PC-3 (cell line): ENCODE data around the gene CLDN19. TPM values are rescaled to one million over a fixed set of nuclear protein-coding genes. Genes with fewer than 3 reads are reported as not detected.

ENCODE experiments used
- ATAC-seq: fragments of 200-7000 bp; cut with Tn5 transposase; 2 replicates; pipeline ENCODE4 v1.9.1; 2020; ENCODE audit warnings: mild to moderate bottlenecking, moderate library complexity
- BruUV-seq: library from RNA; stranded (reverse); fragments of 400-500 nt; replicated peaks from 2 replicates; lab custom pipeline; 2021; lab: Mats Ljungman, UMichigan
- CTCF ChIA-PET: fragments of 300-600 bp; sonication (Branson Sonifier 250); formaldehyde crosslinking; loops from one replicate; lab custom pipeline; 2022; ENCODE audit warnings: antibody characterized with exemption; lab: Charles Lee
- POLR2A ChIA-PET: fragments of 300-600 bp; sonication (Branson Sonifier 250); formaldehyde crosslinking; loops from one replicate; lab custom pipeline; 2022; ENCODE audit warnings: antibody characterized with exemption; ENCODE audit not compliant: unreplicated experiment; lab: Charles Lee
- DNase-seq: peaks from one replicate; pipeline ENCODE4 v3.0.0-alpha.2; 2015
- H2AFZ ChIP-seq: fragments of 300-600 bp; sonication (generic); 2 replicates; pipeline ENCODE4 v1.6.0; 2016; ENCODE audit warnings: antibody characterized with exemption, low read length
- H3F3A ChIP-seq: fragments of 300-600 bp; sonication (generic); one replicate; pipeline ENCODE4 v1.6.0; 2017; ENCODE audit warnings: antibody characterized with exemption, low read length, control low read depth, mild to moderate bottlenecking; ENCODE audit not compliant: unreplicated experiment
- H3K27ac ChIP-seq: fragments of 300-600 bp; sonication (generic); 2 replicates; pipeline ENCODE4 v1.5.1; 2016; ENCODE audit warnings: mild to moderate bottlenecking, low read length
- H3K27me3 ChIP-seq: fragments of 300-600 bp; sonication (generic); 2 replicates; pipeline ENCODE4 v1.6.1; 2016; ENCODE audit warnings: low read length, mixed read lengths
- H3K36me3 ChIP-seq: fragments of 300-600 bp; sonication (generic); 2 replicates; pipeline ENCODE4 v1.6.1; 2016; ENCODE audit warnings: low read depth, mixed run types, low read length, mixed read lengths
- H3K4me1 ChIP-seq: fragments of 300-600 bp; sonication (generic); 2 replicates; pipeline ENCODE4 v1.5.1; 2016; ENCODE audit warnings: low read length; ENCODE audit not compliant: insufficient read depth
- H3K4me2 ChIP-seq: fragments of 300-600 bp; sonication (generic); 2 replicates; pipeline ENCODE4 v1.6.0; 2016; ENCODE audit warnings: low read length
- H3K4me3 ChIP-seq: fragments of 300-600 bp; sonication (generic); 2 replicates; pipeline ENCODE4 v1.5.1; 2016; ENCODE audit warnings: mild to moderate bottlenecking, low read length, mixed read lengths
- H3K79me2 ChIP-seq: fragments of 300-600 bp; sonication (generic); 2 replicates; pipeline ENCODE4 v1.6.1; 2017; ENCODE audit warnings: low read length, mixed read lengths
- H3K9ac ChIP-seq: fragments of 300-600 bp; sonication (generic); 2 replicates; pipeline ENCODE4 v1.6.0; 2016; ENCODE audit warnings: mild to moderate bottlenecking, low read length
- H3K9me2 ChIP-seq: fragments of 300-600 bp; sonication (generic); replicated peaks from 2 replicates; pipeline ENCODE4 v1.6.1; 2016; ENCODE audit warnings: mixed run types, low read length, mixed read lengths
- H3K9me3 ChIP-seq: fragments of 300-600 bp; sonication (generic); 2 replicates; pipeline ENCODE4 v1.6.1; 2016; ENCODE audit warnings: low read length, mixed read lengths
- H4K20me1 ChIP-seq: fragments of 300-600 bp; sonication (generic); 2 replicates; pipeline ENCODE4 v1.6.1; 2016; ENCODE audit warnings: low read length, mixed read lengths
- CTCF ChIP-seq: fragments of 300-600 bp; sonication (generic); conservative IDR thresholded peaks from 2 replicates; pipeline ENCODE4 v1.5.1; 2017; ENCODE audit warnings: antibody characterized with exemption, low read depth, mild to moderate bottlenecking, low read length
- EZH2 ChIP-seq: fragments of 300-600 bp; sonication (generic); IDR thresholded peaks from one replicate; pipeline ENCODE4 v1.6.1; 2017; ENCODE audit warnings: antibody characterized with exemption, mild to moderate bottlenecking, low read length; ENCODE audit not compliant: unreplicated experiment
- EZH2phosphoT487 ChIP-seq: fragments of 300-600 bp; sonication (generic); IDR thresholded peaks from 2 replicates; pipeline ENCODE4 v1.6.1; 2018; ENCODE audit warnings: mild to moderate bottlenecking, antibody characterized with exemption, low read length, borderline replicate concordance
- intact Hi-C: fragments of 100-400 bp; cut with micrococcal nuclease; formaldehyde crosslinking; loops from 2 replicates; pipeline ENCODE4 v1.9.0; 2023
- total RNA-seq: library from RNA; depleted of rRNA; stranded (reverse); fragments of >200 nt; gene quantifications from 2 replicates; pipeline ENCODE4 v1.2.3, GENCODE V29; 2014

CLDN19 gene
- total RNA-seq, 1 experiment from 2014 or later = not detected

- Histone ChIP-seq H2AFZ (no peak overlapping the region), H3K79me2 (no peaks in the 10 kb centered on the region), H3K36me3 (peaks cover 6% of the 10 kb centered on the region; the same call in 1 of the 2 replicates), H3K9me2 (no peaks in the 10 kb centered on the region), H3K4me2 (no peak overlapping the region), H3K4me3 (no peak overlapping the region), H3K27ac (no peak overlapping the region), H3F3A (no peaks in the 10 kb centered on the region), H3K9ac (no peak overlapping the region), H3K9me3 (no peaks in the 10 kb centered on the region), H3K4me1 (no peaks in the 10 kb centered on the region), H3K27me3 (no peaks in the 10 kb centered on the region), H4K20me1 (no peaks in the 10 kb centered on the region)
- POLR2A ChIA-PET = no interaction called here
- ATAC-seq (no peak), DNase-seq (no peak)
- intact Hi-C loops = no loop called here
- CTCF ChIA-PET = no interaction called here
- no TSS peak for BruUV-seq
- TF ChIP-seq EZH2 = no peak
- no peak for TF ChIP-seq CTCF
- TF ChIP-seq EZH2phosphoT487 = no peak
These were observed 18.6 kb upstream of the CLDN19 start for GRCh38 chr1:42758641-42759040.

- Histone ChIP-seq H3K9me3 (no peaks in the 10 kb centered on the region), H3K4me3 (no peak overlapping the region), H3K27ac (no peak overlapping the region), H3K36me3 (peaks cover 6% of the 10 kb centered on the region; the same call in 1 of the 2 replicates), H3K9me2 (no peaks in the 10 kb centered on the region), H3F3A (no peaks in the 10 kb centered on the region), H3K79me2 (no peaks in the 10 kb centered on the region), H4K20me1 (no peaks in the 10 kb centered on the region), H3K9ac (no peak overlapping the region), H3K4me1 (no peaks in the 10 kb centered on the region), H2AFZ (no peak overlapping the region), H3K27me3 (no peaks in the 10 kb centered on the region), H3K4me2 (no peak overlapping the region)
- intact Hi-C loops = no loop called here
- DNase-seq (no peak), ATAC-seq (no peak)
- ChIA-PET CTCF (no interaction called here), POLR2A (no interaction called here)
- no peak for TF ChIP-seq CTCF
- TF ChIP-seq EZH2phosphoT487 = no peak
- no peak for TF ChIP-seq EZH2
- BruUV-seq = no TSS peak
These were observed 17.8 kb upstream of the CLDN19 start for GRCh38 chr1:42757892-42758275.

- no TSS peak for BruUV-seq
- intact Hi-C loops = no loop called here
- Histone ChIP-seq H3K9ac (no peak overlapping the region), H3K79me2 (no peaks in the 10 kb centered on the region), H2AFZ (no peak overlapping the region), H3K27me3 (no peaks in the 10 kb centered on the region), H3K4me3 (no peak overlapping the region), H4K20me1 (no peaks in the 10 kb centered on the region), H3K27ac (no peak overlapping the region), H3K4me1 (no peaks in the 10 kb centered on the region), H3F3A (no peaks in the 10 kb centered on the region), H3K9me2 (no peaks in the 10 kb centered on the region), H3K4me2 (no peak overlapping the region), H3K9me3 (no peaks in the 10 kb centered on the region), H3K36me3 (peaks cover 12% of the 10 kb centered on the region)
- TF ChIP-seq EZH2 = no peak
- peak; percentile 77 for TF ChIP-seq CTCF
- CTCF ChIA-PET = no interaction called here
- DNase-seq (peak; percentile 69), ATAC-seq (peak; percentile 56)
- POLR2A ChIA-PET = no interaction called here
These were observed 17.2 kb upstream of the CLDN19 start for GRCh38 chr1:42756956-42757891.
